Activated CD4-positive, CD25-positive, alpha-beta regulatory T cell treated with anti-CD3 and anti-CD28 coated beads, Interleukin-2, amount 50 U/mL, for 72 hours (primary cell): Measurements from ENCODE around the gene IQCE.
"Not testable (repeated sequence)": the region's sequence is repeated elsewhere in the genome, so short reads cannot be mapped to it uniquely, and the experiment has no call there.

Experiments
- DNase-seq: peaks from one replicate; pipeline ENCODE4 v3.0.0; 2021

IQCE gene

DNA sequence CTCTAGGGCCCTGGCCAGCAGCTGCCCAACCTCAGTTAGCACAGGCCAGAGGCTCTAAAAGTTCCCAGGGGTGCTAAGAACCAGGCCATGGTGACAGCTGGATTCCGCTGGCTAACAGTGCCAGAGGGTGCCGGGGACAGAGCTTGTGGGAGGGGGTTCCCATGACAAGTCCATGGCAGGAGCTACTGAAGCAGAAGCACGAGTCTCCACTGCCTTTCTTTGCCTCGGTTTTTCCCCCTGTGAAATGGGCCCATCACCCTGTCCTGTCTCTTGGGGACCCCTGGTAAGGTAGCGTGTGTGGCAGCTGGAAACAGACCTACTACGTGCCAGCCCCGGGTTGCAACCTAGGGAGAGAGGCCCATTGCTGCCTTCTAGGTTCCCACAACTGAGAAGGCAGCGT lies 26.0 kb upstream of the IQCE start:
- DNase-seq = not testable (repeated sequence)

DNA sequence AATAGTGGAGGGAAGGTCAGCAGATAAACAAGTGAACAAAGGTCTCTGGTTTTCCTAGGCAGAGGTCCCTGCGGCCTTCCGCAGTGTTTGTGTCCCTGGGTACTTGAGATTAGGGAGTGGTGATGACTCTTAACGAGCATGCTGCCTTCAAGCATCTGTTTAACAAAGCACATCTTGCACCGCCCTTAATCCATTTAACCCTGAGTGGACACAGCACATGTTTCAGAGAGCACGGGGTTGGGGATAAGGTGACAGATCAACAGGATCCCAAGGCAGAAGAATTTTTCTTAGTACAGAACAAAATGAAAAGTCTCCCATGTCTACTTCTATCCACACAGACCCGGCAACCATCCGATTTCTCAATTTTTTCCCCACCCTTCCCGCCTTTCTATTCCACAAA lies 25.2 kb upstream of the IQCE start:
- DNase-seq = not testable (repeated sequence)

DNA sequence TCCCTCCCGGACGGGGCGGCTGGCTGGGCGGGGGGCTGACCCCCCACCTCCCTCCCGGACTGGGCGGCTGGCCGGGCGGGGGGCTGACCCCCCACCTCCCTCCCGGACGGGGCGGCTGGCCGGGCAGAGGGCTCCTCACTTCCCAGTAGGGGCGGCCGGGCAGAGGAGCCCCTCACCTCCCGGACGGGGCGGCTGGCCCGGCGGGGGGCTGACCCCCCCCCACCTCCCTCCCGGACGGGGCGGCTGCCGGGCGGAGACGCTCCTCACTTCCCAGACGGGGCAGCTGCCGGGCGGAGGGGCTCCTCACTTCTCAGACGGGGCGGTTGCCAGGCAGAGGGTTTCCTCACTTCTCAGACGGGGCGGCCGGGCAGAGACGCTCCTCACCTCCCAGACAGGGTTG lies 24.6 kb upstream of the IQCE start:
- not testable (repeated sequence) for DNase-seq

DNA sequence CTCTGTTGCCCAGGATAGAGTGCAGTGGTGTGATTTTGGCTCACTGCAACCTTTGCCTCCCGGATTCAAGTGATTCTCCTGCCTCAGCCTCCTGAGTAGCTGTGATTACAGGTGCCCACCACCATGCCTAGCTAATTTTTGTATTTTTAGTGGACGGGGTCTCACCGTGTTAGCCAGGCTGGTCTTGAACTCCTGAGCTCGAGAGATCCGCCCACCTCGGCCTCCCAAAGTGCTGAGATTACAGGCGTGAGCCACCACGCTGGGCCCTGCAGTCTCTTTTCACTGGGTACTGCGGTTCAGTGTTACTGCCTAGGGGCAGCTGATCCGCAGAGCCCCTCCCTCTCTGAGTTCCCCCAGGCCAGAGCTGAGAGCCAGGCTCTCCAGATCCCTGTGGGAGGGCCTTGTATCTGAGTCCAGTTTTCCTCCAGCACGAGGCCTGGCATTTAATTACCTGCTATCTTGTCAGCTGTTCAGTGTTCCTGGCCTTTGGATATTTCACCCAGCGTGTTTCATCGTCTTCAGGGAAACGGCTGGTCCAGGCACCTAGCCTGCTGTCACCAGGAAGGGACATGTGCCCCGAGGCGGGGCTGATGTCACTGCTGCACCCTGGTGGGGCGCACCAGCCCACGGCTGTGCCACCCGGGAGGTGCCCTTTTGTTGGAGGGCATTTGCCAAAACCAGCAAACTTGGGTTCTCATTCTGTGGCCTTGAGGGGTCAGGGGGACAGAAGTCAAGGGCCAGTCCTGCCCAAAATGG lies 22.7 kb upstream of the IQCE start:
- not testable (repeated sequence) for DNase-seq

DNA sequence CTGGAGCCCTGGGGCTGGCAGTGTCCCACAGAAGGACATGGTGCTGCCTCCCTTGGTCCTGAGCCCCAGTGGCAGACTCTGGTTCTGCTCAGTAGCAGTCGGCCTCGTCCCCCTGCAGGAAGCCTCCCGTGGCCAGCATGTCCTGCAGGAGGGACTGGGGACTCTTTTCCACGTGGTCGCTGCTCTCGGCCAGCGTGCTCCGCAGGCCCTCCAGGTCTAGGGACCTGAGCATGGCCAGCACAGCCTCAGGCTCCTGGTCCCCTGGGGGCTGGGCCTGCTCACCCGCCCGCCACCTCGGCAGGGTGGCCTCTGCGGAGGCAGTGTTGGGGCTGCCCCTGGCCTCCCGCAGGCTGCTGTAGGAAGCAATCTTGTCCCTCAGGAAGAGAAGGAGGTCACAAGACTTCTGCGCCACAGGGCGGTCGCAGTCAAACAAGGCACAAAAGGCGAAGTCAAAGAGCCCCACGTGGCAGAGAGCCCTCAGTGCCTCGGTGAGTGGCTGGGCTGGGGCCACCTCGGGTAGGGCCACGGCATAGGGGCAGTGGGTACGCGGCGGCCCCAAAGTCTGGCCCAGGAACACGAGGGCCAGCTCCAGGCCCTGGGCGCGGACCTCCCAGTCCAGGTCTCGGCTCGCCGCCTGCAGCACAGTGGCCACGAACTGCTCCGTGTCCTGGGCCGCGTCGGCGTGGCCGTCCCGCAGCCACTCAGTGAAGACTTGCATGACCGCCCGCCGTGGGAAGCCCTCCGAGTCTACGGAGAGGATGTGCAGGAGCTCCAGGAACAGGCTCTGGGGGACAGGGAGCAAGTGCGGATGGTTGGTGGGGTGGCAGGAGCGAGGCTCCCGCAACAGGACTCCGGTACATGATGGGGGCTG lies 20.6 kb upstream of the IQCE start:
- no peak for DNase-seq

GRCh38 chr7:2539031-2539911 lies 19.5 kb upstream of the IQCE start:
- no peak for DNase-seq

GRCh38 chr7:2540133-2540532 lies 18.6 kb upstream of the IQCE start:
- no peak for DNase-seq

DNA sequence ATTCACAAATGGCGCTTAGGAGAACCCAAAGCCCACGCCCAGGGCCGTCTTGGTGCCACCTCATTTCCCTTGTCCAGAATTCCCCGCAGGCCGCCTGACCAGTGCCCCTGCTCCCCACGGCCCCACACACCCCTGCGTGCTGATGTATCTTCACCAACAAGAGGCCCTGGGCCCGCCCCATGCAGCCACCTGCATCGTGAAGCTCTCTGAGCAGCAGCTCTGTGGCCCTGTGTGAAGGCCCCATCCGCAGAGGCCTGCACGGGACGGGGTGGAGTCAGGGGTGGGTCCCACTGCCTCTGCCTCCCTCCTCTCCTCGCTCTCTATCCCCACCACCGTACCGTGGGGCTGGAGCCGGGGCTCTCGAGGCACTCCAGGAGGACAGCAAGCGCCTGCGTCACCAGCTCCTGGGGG lies 18.1 kb upstream of the IQCE start:
- no peak for DNase-seq

DNA sequence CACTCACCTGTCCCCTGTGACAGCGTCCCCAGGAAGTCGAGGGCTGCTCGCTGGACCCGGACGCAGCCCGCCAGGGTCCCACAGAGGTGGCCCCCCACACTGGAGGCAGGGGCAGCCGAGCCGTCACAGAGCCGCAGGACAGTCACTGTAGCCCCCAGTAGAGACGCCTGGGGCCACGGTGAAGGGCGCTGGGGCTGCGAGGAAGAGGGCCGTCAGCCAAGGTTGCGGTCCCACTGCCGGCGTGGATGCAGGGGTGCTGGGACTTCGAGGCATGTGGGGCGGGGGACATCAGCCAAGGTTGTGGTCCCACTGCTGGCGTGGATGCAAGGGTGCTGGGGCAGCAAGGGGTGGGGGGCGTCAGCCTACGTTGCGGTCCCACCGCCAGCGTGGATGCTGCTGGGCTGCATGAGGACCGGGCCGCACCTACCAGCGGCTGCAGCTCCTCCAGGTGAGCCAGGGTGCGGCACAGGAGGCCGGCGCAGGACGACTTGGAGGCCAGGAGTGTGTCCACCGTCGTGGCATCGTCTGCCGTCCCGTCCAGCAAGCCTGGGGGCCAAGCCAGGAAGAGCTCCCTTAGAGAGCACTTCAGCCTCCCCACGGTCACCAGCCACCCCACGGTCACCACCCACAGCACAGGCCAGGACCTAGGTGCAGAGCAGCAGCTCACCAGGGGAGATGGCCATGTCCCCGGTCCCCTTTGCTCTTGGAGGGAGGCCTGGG lies 17.3 kb upstream of the IQCE start:
- no peak for DNase-seq

DNA sequence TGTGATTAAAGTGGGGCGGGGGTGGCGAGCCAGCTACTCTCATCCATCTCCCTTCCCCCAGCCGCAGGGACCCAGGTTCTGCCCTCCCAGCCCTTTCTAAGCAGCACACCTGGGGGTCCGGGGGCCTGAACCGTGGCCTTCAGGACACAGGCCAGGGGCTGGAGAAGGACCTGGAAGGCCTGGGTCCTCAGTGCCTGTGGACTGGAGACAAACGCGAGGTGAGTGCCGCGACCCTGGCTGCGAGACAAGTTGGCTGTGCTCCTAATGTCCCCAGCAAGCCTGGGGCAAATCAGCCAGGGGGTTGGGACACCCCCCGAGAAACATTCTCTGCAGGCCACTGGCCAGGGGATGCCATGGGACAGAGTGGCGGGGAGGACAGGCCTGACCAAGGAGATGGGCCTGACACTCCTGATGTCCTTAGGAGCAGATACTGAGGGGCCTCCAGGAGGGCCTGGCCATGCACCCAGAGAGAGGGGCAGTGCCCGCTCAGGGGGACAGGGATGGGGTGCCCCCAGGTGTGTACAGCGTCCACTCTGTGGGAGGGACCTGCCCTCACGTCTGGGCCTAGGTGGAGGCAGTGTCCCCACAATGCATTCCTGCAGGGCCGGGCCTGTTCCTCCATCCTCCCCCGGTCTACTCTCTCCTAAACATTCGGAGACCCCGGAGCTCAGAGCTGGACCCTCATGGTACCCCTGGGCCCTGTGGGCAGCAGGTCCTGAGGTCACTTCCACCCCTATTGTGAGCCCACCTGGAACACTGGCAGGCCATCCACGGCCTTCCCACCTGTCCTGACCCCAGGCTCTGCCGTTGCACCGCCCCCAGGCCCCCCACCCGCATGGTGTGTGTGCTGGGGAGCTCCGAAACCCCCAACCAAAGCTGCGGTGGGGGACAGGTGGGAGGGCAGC lies 16.5 kb upstream of the IQCE start:
- no peak for DNase-seq

- DNase-seq = no peak
Measured at GRCh38 chr7:2542916-2543871, 15.6 kb upstream of the IQCE start.

DNA sequence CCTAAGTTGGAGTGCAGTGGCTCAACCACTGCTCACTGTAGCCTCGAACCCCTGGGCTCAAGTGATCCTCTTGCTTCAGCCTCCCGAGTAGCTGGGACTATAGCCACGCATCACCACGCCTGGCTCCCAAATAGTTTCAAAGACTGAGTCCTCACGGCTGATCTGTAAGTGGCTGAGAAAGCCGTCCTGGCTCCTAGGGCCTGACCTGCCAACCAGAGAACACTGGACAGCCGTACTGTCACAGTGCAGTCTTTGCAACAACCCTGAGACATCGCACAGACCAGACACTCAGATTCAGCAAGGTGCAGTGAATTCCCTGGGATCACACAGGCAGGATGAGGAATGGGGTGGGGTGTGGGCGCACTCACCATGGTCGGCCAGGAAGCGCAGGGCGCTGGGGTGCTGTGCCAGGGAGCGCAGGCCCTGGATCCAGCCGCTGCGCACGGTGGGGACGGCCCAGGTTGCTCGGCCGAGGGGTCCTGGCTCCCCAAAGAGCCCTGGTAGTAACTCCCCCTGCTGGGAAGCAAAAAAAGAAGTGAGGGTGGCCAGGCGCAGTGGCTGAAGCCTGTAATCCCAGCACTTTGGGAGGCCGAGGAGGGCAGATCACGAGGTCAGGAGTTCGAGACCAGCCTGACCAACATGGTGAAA lies 14.1 kb upstream of the IQCE start:
- DNase-seq = no peak

DNA sequence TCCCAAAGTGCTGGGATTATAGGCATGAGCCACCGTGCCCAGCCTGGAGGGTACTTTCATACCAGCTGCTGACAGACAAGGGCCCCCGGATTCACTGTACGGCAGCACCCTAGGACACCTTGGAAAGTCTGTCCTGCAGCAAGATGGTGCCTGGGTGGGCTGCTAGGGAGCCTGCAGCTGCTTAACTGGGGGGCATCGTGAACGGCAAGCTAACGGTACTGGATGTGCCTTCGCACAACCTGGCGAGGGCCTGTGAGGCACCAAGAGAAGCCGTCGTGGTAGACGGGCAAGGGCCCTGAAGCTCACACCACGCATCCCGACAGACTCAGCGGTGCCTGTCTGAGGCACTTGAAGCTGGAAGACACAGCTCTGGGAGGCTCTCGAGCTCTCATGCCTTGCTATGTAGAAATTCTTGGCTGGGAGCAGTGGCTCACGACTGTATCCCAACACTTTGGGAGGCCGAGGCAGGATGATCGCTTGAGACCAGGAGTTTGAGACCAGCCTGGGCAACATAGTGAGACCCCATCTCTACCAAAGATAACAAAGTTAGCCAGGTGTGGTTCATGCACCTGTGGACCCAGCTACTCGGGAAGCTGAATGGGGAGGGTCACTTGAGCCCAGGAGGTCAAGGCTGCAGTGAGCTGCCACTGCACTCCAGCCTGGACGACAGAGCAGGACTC lies 12.9 kb upstream of the IQCE start:
- no peak for DNase-seq

- DNase-seq = no peak
Measured at GRCh38 chr7:2546776-2547586, 11.8 kb upstream of the IQCE start.

DNA sequence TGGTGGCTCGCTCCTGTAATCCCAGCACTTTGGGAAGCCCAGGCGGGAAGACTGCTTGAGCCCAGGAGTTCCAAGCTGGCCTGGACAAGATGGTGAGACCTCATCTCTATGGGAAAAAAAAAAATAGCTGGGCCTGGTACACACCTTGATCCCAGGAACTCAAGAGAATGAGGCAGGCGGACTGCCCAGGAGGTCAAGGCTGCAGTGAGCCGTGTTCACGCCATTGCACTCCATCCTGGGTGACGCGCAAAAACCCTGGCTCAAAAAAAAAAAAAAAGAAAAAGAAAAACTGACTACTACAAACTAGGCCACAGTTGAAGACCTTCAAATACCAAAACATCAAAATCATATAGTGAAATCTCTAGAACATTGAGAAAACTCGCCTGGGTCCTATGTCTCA lies 7.4 kb upstream of the IQCE start:
- no peak for DNase-seq

DNA sequence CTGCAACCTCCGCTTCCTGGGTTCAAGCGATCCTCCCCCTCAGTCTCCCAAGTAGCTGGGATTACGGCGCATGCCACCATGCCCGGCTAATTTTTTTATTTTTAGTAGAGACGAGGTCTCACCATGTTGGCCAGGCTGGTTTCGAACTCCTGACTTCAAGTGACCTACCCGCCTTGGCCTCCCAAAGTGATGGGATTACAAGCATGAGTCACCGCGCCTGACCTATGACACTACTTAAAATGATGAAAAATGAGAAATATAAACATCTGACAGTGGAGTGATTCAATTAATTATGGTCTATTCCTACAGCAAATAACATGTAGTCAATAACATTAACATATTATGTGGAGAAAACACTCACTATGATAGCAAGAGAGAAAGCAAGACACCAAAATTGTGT lies 5.7 kb upstream of the IQCE start:
- DNase-seq = no peak

GRCh38 chr7:2553831-2554581 lies 4.8 kb upstream of the IQCE start:
- no peak for DNase-seq
